SK-N-SH (cell line): ENCODE measurements around the gene KRTAP3-2. TPM values are rescaled to one million over a fixed set of nuclear protein-coding genes. Genes with fewer than 3 reads are reported as not detected.

ENCODE experiments used
- CTCF ChIA-PET: fragments of 300-600, 350-600 bp; formaldehyde crosslinking; extraction: SDS; loops from one replicate; lab custom pipeline; 2021; lab: Yijun Ruan, JAX
- POLR2A ChIA-PET: fragments of 350-600 bp; sonication (Branson Sonifier 250); formaldehyde crosslinking; extraction: SDS; loops from one replicate; lab custom pipeline; 2020; ENCODE audit warnings: antibody characterized with exemption, inconsistent platforms; lab: Yijun Ruan, JAX
- DNase-seq: peaks from one replicate; pipeline ENCODE4 v3.0.0; 2012
- H2AFZ ChIP-seq: fragments of 200-600 bp; sonication (generic); 2 replicates; pipeline ENCODE4 v1.8.1; 2016; ENCODE audit warnings: antibody characterized with exemption, mild to moderate bottlenecking, low read depth
- H3F3A ChIP-seq: fragments of 200-600 bp; sonication (generic); replicated peaks from 2 replicates; pipeline ENCODE3; 2016; ENCODE audit warnings: antibody characterized with exemption, mild to moderate bottlenecking; ENCODE audit not compliant: insufficient read depth
- H3K27ac ChIP-seq, 2 experiments: fragments of 200-500 bp in 1 of 2; fragments of 200-600 bp in 1 of 2; sonication (Bioruptor generic) in 1 of 2; sonication (generic), shearing (Covaris generic) in 1 of 2; 2 replicates each; pipeline versions ENCODE4 v1.5.1 to v1.6.1; 2014 to 2016; ENCODE audit warnings: low read depth in 2 of 2, inconsistent platforms in 1 of 2, low read length in 1 of 2, mild to moderate bottlenecking in 1 of 2, mixed read lengths in 1 of 2
- H3K27me3 ChIP-seq: fragments of 200-600 bp; sonication (generic), shearing (Covaris generic); 2 replicates; pipeline ENCODE4 v1.6.1; 2016; ENCODE audit warnings: mixed run types; ENCODE audit not compliant: insufficient read depth
- H3K36me3 ChIP-seq, 2 experiments: fragments of 200-500 bp in 1 of 2; fragments of 200-600 bp in 1 of 2; sonication (Bioruptor generic) in 1 of 2; sonication (generic) in 1 of 2; replicated peaks in 1 of 2; 2 replicates each; pipeline versions ENCODE3 to v1.5.1; 2014 to 2016; ENCODE audit warnings: low read length in 1 of 2, mild to moderate bottlenecking in 1 of 2; ENCODE audit not compliant: insufficient read depth in 2 of 2, control insufficient read depth in 1 of 2
- H3K4me1 ChIP-seq, 2 experiments: fragments of 200-500 bp in 1 of 2; fragments of 200-600 bp in 1 of 2; sonication (Bioruptor generic) in 1 of 2; sonication (generic), shearing (Covaris generic) in 1 of 2; 2 replicates each; pipeline versions ENCODE4 v1.5.1 to v1.6.1; 2014 to 2016; ENCODE audit warnings: low read depth in 1 of 2, low read length in 1 of 2, mixed run types in 1 of 2; ENCODE audit not compliant: insufficient read depth in 2 of 2, control insufficient read depth in 1 of 2
- H3K4me2 ChIP-seq: fragments of 200-600 bp; sonication (generic), shearing (Covaris generic); 2 replicates; pipeline ENCODE4 v1.6.1; 2017; ENCODE audit warnings: mixed run types
- H3K4me3 ChIP-seq, 2 experiments: fragments of 200-500 bp in 1 of 2; fragments of 200-600 bp in 1 of 2; sonication (Bioruptor generic) in 1 of 2; sonication (generic), shearing (Covaris generic) in 1 of 2; 2 replicates each; pipeline versions ENCODE4 v1.5.1 to v1.8.1; 2014 to 2016; ENCODE audit warnings: low read depth in 2 of 2, inconsistent platforms in 1 of 2, low read length in 1 of 2, mild to moderate bottlenecking in 1 of 2, mixed read lengths in 1 of 2, moderate library complexity in 1 of 2
- H3K79me2 ChIP-seq: fragments of 200-600 bp; sonication (generic); 2 replicates; pipeline ENCODE4 v1.8.1; 2017; ENCODE audit warnings: mild to moderate bottlenecking; ENCODE audit not compliant: insufficient read depth
- H3K9ac ChIP-seq: fragments of 200-600 bp; sonication (generic); 2 replicates; pipeline ENCODE4 v1.6.1; 2017; ENCODE audit warnings: mixed run types
- H3K9me2 ChIP-seq: fragments of 200-600 bp; sonication (generic); 2 replicates; pipeline ENCODE4 v1.6.1; 2017; ENCODE audit warnings: mixed run types
- H3K9me3 ChIP-seq: fragments of 200-600 bp; sonication (generic); 2 replicates; pipeline ENCODE4 v1.6.1; 2017; ENCODE audit warnings: mixed run types, mild to moderate bottlenecking, moderate library complexity
- H4K20me1 ChIP-seq: fragments of 200-600 bp; sonication (generic); 2 replicates; pipeline ENCODE4 v1.6.1; 2017; ENCODE audit warnings: mild to moderate bottlenecking, mixed run types; ENCODE audit not compliant: insufficient read depth
- CTCF ChIP-seq: fragments of 200-600 bp; sonication (generic); IDR thresholded peaks from 2 replicates; pipeline ENCODE4 v1.6.1; 2017; ENCODE audit warnings: antibody characterized with exemption, mild to moderate bottlenecking, moderate library complexity
- ELF1 ChIP-seq: IDR thresholded peaks from 2 replicates; pipeline ENCODE4 v1.4.0; 2012
- EP300 ChIP-seq, 2 experiments: IDR thresholded peaks; 2 replicates each; pipeline versions ENCODE4 v1.4.0 to v1.6.1; 2012; ENCODE audit warnings: borderline replicate concordance in 1 of 2, low read depth in 1 of 2, low read length in 1 of 2
- EZH2phosphoT487 ChIP-seq: fragments of 200-600 bp; sonication (generic); IDR thresholded peaks from 2 replicates; pipeline ENCODE4 v1.6.1; 2017; ENCODE audit warnings: low read depth, mixed run types, mild to moderate bottlenecking, antibody characterized with exemption, moderate library complexity, borderline replicate concordance
- FOXJ3 ChIP-seq: sonication (generic); formaldehyde crosslinking; IDR thresholded peaks from 2 replicates; pipeline ENCODE4 v1.5.1; 2020; ENCODE audit warnings: mild to moderate bottlenecking, missing genetic modification reagents
- FOXM1 ChIP-seq: IDR thresholded peaks from 2 replicates; pipeline ENCODE4 v1.4.0; 2012; ENCODE audit warnings: low read depth, mild to moderate bottlenecking
- GABPA ChIP-seq: IDR thresholded peaks from 2 replicates; pipeline ENCODE4 v1.4.0; 2012; ENCODE audit warnings: low read depth, mild to moderate bottlenecking
- JUND ChIP-seq: IDR thresholded peaks from 2 replicates; pipeline ENCODE4 v1.4.0; 2012
- MEF2A ChIP-seq: IDR thresholded peaks from 2 replicates; pipeline ENCODE4 v1.4.0; 2012; ENCODE audit warnings: low read depth, borderline replicate concordance
- NFIC ChIP-seq: IDR thresholded peaks from 2 replicates; pipeline ENCODE4 v1.4.0; 2012; ENCODE audit warnings: borderline replicate concordance
- NRF1 ChIP-seq: IDR thresholded peaks from 2 replicates; pipeline ENCODE4 v1.6.1; 2012; ENCODE audit warnings: low read depth, mild to moderate bottlenecking, low read length
- RAD21 ChIP-seq: IDR thresholded peaks from 2 replicates; pipeline ENCODE4 v1.6.1; 2012; ENCODE audit warnings: mild to moderate bottlenecking, low read length
- RCOR1 ChIP-seq: fragments of 150-350 bp; IDR thresholded peaks from 2 replicates; pipeline ENCODE4 v1.6.1; 2017; ENCODE audit warnings: antibody characterized with exemption, low read length
- RFX5 ChIP-seq: IDR thresholded peaks from 2 replicates; pipeline ENCODE4 v1.6.1; 2012; ENCODE audit warnings: mild to moderate bottlenecking, improper control_type of control experiment, low read length
- RXRA ChIP-seq: IDR thresholded peaks from 2 replicates; pipeline ENCODE4 v1.4.0; 2012; ENCODE audit warnings: low read depth, mild to moderate bottlenecking, borderline replicate concordance
- SMC3 ChIP-seq: IDR thresholded peaks from 2 replicates; pipeline ENCODE4 v1.6.1; 2012; ENCODE audit warnings: low read depth, low read length, improper control_type of control experiment
- TAF1 ChIP-seq: IDR thresholded peaks from 2 replicates; pipeline ENCODE4 v1.6.1; 2012; ENCODE audit warnings: low read depth, mild to moderate bottlenecking, low read length, moderate library complexity, borderline replicate concordance
- TCF12 ChIP-seq: IDR thresholded peaks from 2 replicates; pipeline ENCODE4 v1.4.0; 2012
- YY1 ChIP-seq: IDR thresholded peaks from 2 replicates; pipeline ENCODE4 v1.4.0; 2012; ENCODE audit warnings: low read depth, mild to moderate bottlenecking
- WGBS: methylation state at CpG from one replicate; pipeline ENCODE4 v1.1.6; 2017; ENCODE audit warnings: low lambda C conversion rate; 5-methylcytosine and 5-hydroxymethylcytosine counted together
- polyA plus RNA-seq, 3 experiments: library from polyadenylated mRNA; depleted of rRNA; stranded (reverse); fragments of >200 nt; gene quantifications; 2 replicates each; pipeline ENCODE4 v1.2.3, GENCODE V29; 2012
- TF ChIP-seq, protein P1 (sequence below): fragments of 150-350 bp; IDR thresholded peaks from 2 replicates; pipeline ENCODE4 v1.6.1; 2016; ENCODE audit warnings: mild to moderate bottlenecking, low read depth, low read length
- TF ChIP-seq, protein P2 (sequence below): IDR thresholded peaks from 2 replicates; pipeline ENCODE4; 2012

The KRTAP3-2 gene
- polyA plus RNA-seq, 1 of the 3 experiments (the other 2 are of a cell fraction) = not detected

DNA sequence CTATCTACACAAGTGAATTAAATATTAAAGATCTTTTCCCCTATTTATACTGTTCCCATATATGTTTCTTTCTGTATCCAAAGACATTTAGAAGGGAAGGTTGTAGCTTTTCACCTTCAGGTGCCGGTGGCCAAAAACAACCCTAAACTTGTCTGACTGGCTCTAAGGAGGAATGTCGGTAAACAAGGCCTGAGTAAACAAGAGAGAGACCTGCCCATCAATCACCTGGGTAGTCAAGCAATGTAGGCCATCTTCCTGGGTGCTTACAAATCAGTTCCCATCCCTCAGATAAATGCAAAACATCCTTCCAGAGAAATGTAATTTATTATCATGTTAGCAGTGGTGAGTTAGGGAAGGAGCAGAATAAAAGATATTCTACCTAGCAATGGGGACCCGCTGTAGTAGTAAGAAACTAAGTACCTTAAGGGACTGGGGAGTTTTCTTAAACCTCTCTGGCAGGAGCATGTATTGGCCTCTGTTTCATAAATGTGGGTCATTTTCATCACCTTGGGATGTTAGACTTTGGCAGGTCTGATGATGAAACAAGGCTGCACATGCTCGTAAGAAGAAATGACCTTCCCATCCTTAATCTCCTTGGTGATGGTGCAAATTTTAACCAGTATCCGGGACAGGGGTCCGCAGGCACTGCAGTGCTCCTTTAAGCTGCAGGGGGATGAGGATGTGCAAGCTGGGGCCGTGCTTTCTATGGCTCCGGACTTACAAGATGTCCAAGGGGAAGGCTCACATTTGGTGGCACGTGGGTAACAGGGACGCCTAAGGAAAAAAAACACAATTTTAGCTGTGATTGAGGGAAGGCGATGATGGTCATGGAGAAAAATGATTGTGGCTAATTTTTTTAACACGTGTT, 41.4 kb downstream of the KRTAP3-2 start:
- CTCF ChIA-PET = interaction anchor here (0.8 to 1.5 kb wide), 4 partner anchors 155 to 705 kb away, joined by 3 to 6 read pairs (median 4); no protein-coding TSS in a partner anchor
- H3K27me3 ChIP-seq = no peaks in the 10 kb centered on the region; the same call in 1 of the 2 replicates
- no peaks in the 10 kb centered on the region for H3K79me2 ChIP-seq
- no peak overlapping the region for H3K27ac ChIP-seq
- TF ChIP-seq, protein P1, sequence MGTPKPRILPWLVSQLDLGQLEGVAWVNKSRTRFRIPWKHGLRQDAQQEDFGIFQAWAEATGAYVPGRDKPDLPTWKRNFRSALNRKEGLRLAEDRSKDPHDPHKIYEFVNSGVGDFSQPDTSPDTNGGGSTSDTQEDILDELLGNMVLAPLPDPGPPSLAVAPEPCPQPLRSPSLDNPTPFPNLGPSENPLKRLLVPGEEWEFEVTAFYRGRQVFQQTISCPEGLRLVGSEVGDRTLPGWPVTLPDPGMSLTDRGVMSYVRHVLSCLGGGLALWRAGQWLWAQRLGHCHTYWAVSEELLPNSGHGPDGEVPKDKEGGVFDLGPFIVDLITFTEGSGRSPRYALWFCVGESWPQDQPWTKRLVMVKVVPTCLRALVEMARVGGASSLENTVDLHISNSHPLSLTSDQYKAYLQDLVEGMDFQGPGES = no peak
- TF ChIP-seq FOXJ3 (CRISPR knock-in tag) (no peak), GABPA (no peak), RAD21 (no peak), NRF1 (no peak), SMC3 (no peak), CTCF (no peak)
- TF ChIP-seq, protein P2, sequence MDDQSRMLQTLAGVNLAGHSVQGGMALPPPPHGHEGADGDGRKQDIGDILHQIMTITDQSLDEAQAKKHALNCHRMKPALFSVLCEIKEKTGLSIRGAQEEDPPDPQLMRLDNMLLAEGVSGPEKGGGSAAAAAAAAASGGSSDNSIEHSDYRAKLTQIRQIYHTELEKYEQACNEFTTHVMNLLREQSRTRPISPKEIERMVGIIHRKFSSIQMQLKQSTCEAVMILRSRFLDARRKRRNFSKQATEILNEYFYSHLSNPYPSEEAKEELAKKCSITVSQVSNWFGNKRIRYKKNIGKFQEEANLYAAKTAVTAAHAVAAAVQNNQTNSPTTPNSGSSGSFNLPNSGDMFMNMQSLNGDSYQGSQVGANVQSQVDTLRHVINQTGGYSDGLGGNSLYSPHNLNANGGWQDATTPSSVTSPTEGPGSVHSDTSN = no peak
- no peaks in the 10 kb centered on the region for H3K9me2 ChIP-seq
- POLR2A ChIA-PET = no interaction called here
- 24% methylated on average over 12 of the region's 12 CpGs for WGBS
- no peak overlapping the region for H3K9ac ChIP-seq
- H3F3A ChIP-seq = no peaks in the 10 kb centered on the region
- H3K4me3 ChIP-seq = no peak overlapping the region
- H3K4me2 ChIP-seq = no peak overlapping the region
- no peaks in the 10 kb centered on the region for H3K36me3 ChIP-seq
- H4K20me1 ChIP-seq = no peaks in the 10 kb centered on the region
- no peaks in the 10 kb centered on the region for H3K9me3 ChIP-seq
- no peak overlapping the region for H2AFZ ChIP-seq
- no peak for DNase-seq
- H3K4me1 ChIP-seq = peaks cover 0 to 5% of the 10 kb centered on the region in 2 experiments; a peak in 1 of 4 replicates

DNA sequence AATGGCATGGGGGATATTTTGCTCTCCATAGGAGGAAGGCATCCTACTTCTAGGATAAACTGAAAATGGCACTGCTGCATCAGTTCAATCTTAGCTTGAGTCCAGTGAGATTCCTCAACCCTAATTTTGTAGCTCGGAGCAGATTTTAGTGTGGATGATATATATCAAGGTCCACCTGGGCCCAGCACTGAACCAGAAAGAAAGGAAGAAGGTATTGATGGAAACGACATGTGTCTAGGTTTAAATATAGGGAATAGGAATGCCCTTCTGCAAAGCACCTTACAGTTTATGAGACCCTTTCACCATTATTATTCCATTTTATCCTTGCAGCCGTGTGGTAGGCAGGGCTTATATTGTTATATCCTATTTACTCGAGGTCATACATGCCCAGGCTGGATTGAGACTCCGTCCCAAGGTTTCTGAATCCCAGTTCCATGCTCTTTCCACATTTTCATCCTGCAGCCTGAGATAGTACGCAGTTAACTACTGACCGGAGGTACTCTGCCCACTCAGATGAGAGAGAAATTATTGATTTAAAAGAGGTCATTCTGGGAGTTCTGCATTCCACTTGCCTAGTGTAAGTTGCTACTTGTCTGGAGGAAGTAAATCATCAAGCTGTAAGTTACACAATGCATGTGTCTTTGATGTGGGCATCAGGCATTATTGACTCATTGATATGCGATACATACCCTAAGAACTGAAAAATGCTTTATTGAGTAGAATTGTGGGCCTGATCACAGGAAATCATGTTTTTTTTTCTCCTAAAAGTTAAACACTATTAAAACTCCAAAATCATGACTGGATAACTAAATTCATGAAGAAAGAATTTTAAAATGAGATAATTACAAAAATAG, 43.1 kb downstream of the KRTAP3-2 start:
- H3K4me2 ChIP-seq = peak overlapping the region; percentile 23
- no peak for TF ChIP-seq NFIC
- TF ChIP-seq RCOR1 = no peak
- peak; percentile 22; the same call in 1 of the 2 replicates for TF ChIP-seq JUND
- TF ChIP-seq, protein P2 = peak; percentile 35; the same call in 1 of the 2 replicates
- TF ChIP-seq RAD21 = no peak
- TF ChIP-seq EP300 (IDR thresholded peaks at IDR 0.05; ENCODE audit: borderline replicate concordance in 1 of 2, low read depth in 1 of 2, low read length in 1 of 2) = no peak
- no peak for TF ChIP-seq MEF2A
- no peak for TF ChIP-seq NRF1
- no peak for TF ChIP-seq ELF1
- no peak for TF ChIP-seq FOXM1
- no peak for TF ChIP-seq TAF1
- TF ChIP-seq RFX5 = no peak
- TF ChIP-seq TCF12 = no peak
- no peak for TF ChIP-seq YY1
- no peak for TF ChIP-seq RXRA
- TF ChIP-seq EZH2phosphoT487 = no peak

More for the DNA sequence above, 43.1 kb downstream of the KRTAP3-2 start:
- ChIA-PET CTCF (interaction anchor here (1.2 to 1.5 kb wide), 2 partner anchors 22 to 706 kb away, joined by 3 read pairs; no protein-coding TSS in a partner anchor), POLR2A (interaction anchor here (1.0 kb wide), 1 partner anchor 662 kb away, joined by 3 read pairs; no protein-coding TSS in a partner anchor)
- Histone ChIP-seq H3K9me2 (no peaks in the 10 kb centered on the region), H2AFZ (no peak overlapping the region), H3F3A (no peaks in the 10 kb centered on the region), H3K79me2 (no peaks in the 10 kb centered on the region), H3K27ac (no peak overlapping the region), H3K4me1 (peaks cover 0 to 5% of the 10 kb centered on the region in 2 experiments; a peak in 1 of 4 replicates), H3K9ac (no peak overlapping the region), H3K27me3 (no peaks in the 10 kb centered on the region; the same call in 1 of the 2 replicates), H4K20me1 (no peaks in the 10 kb centered on the region), H3K36me3 (no peaks in the 10 kb centered on the region), H3K9me3 (no peaks in the 10 kb centered on the region), H3K4me3 (no peak overlapping the region)
- DNase-seq = no peak
- WGBS = 21% methylated on average over 8 of the region's 8 CpGs
